Activated CD4-positive, alpha-beta T cell treated with anti-CD3 and anti-CD28 coated beads for 24 hours (primary cell): ENCODE data around the gene SERPINA12.

Source experiments
- DNase-seq, 2 donors: peaks; one replicate each; pipeline ENCODE4 v3.0.0-alpha.2; 2020; ENCODE audit warnings: low read depth in 2 of 2

The SERPINA12 gene

GRCh38 chr14:94439453-94440057 lies 69.7 kb downstream of the SERPINA12 start:
- DNase-seq, result no peak
